OCI-LY7 (cell line): Measurements from ENCODE around the gene PFN2. TPM values are rescaled to one million over a fixed set of nuclear protein-coding genes. Genes with fewer than 3 reads are reported as not detected.

Experiments used
- BruUV-seq: library from RNA; stranded (reverse); fragments of 400-500 nt; replicated peaks from 2 replicates; lab custom pipeline; 2021; lab: Mats Ljungman, UMichigan
- CTCF ChIA-PET: fragments of 300-600 bp; sonication (Branson Sonifier 250); formaldehyde crosslinking; loops from one replicate; lab custom pipeline; 2022; ENCODE audit warnings: antibody characterized with exemption; ENCODE audit not compliant: unreplicated experiment; lab: Charles Lee
- POLR2A ChIA-PET: fragments of 300-600 bp; sonication (Branson Sonifier 250); formaldehyde crosslinking; loops from one replicate; lab custom pipeline; 2022; ENCODE audit warnings: antibody characterized with exemption; lab: Charles Lee
- DNase-seq: peaks from one replicate; pipeline ENCODE4 v3.0.0-alpha.2; 2015; ENCODE audit warnings: low spot score
- H2AFZ ChIP-seq: fragments of 200-600 bp; sonication (generic), shearing (Covaris generic); 2 replicates; pipeline ENCODE4 v1.6.1; 2014; ENCODE audit warnings: mild to moderate bottlenecking, antibody characterized with exemption, low read length, moderate library complexity
- H3K27ac ChIP-seq: fragments of 200-600 bp; sonication (generic); 2 replicates; pipeline ENCODE4 v1.5.1; 2014; ENCODE audit warnings: mixed run types, low read depth, mild to moderate bottlenecking, moderate library complexity, low read length, inconsistent platforms; ENCODE audit not compliant: poor library complexity, severe bottlenecking
- H3K36me3 ChIP-seq: fragments of 200-600 bp; sonication (generic); 2 replicates; pipeline ENCODE4 v1.6.1; 2014; ENCODE audit warnings: mild to moderate bottlenecking, antibody characterized with exemption, low read length, moderate library complexity, mixed read lengths; ENCODE audit not compliant: insufficient read depth
- H3K4me1 ChIP-seq: fragments of 200-600 bp; sonication (generic); 2 replicates; pipeline ENCODE4 v1.5.1; 2014; ENCODE audit warnings: mild to moderate bottlenecking, low read length; ENCODE audit not compliant: insufficient read depth, poor library complexity, severe bottlenecking
- H3K4me2 ChIP-seq: fragments of 200-600 bp; sonication (generic); 2 replicates; pipeline ENCODE4 v1.6.1; 2014; ENCODE audit warnings: mild to moderate bottlenecking, low read length
- H3K4me3 ChIP-seq: fragments of 200-600 bp; sonication (generic); 2 replicates; pipeline ENCODE4 v1.5.1; 2014; ENCODE audit warnings: mild to moderate bottlenecking, low read depth, low read length; ENCODE audit not compliant: poor library complexity, severe bottlenecking
- H3K79me2 ChIP-seq: fragments of 200-600 bp; sonication (generic); 2 replicates; pipeline ENCODE4 v1.6.1; 2016; ENCODE audit warnings: low read depth, mild to moderate bottlenecking, low read length, moderate library complexity, mixed read lengths; ENCODE audit not compliant: insufficient read depth
- H3K9me2 ChIP-seq: fragments of 200-600 bp; sonication (generic); 2 replicates; pipeline ENCODE4 v1.6.1; 2016; ENCODE audit warnings: mild to moderate bottlenecking, low read length, mixed read lengths; ENCODE audit not compliant: insufficient read depth
- H3K9me3 ChIP-seq: fragments of 200-600 bp; sonication (generic); 2 replicates; pipeline ENCODE4 v1.6.1; 2014; ENCODE audit warnings: mild to moderate bottlenecking, mixed run types, low read length, mixed read lengths
- H4K20me1 ChIP-seq: fragments of 200-600 bp; sonication (generic); 2 replicates; pipeline ENCODE4 v1.6.1; 2014; ENCODE audit warnings: mild to moderate bottlenecking, antibody characterized with exemption, low read length, moderate library complexity, mixed read lengths; ENCODE audit not compliant: insufficient read depth
- CTCF ChIP-seq: fragments of 200-600 bp; sonication (generic); conservative IDR thresholded peaks from 2 replicates; pipeline ENCODE4 v1.5.1; 2014; ENCODE audit warnings: mild to moderate bottlenecking, antibody characterized with exemption, low read length, moderate library complexity, mixed read lengths
- EZH2phosphoT487 ChIP-seq: fragments of 200-600 bp; sonication (generic); IDR thresholded peaks from 2 replicates; pipeline ENCODE4 v1.6.1; 2018; ENCODE audit warnings: low read depth, borderline replicate concordance, mild to moderate bottlenecking, mixed run types, antibody characterized with exemption, low read length, moderate library complexity, mixed read lengths
- intact Hi-C: fragments of 100-400 bp; cut with micrococcal nuclease; formaldehyde crosslinking; loops from one replicate; pipeline ENCODE4 v1.10.0; 2022; ENCODE audit not compliant: unreplicated experiment
- total RNA-seq, 2 experiments: library from RNA; depleted of rRNA in 1 of 2; stranded (reverse); fragments of >200 nt in 1 of 2; shearing (Covaris generic) in 1 of 2; gene quantifications; 2 replicates each; pipeline ENCODE4 v1.2.3, GENCODE V29; 2014 to 2022

The PFN2 gene
- total RNA-seq, 2 experiments from 2014 or later: 2.6 to 32.3 TPM

GRCh38 chr3:149933008-149933407, 37.7 kb downstream of the PFN2 start:
- no peaks in the 10 kb centered on the region for H4K20me1 ChIP-seq
- no peak overlapping the region for H3K4me2 ChIP-seq
- no peaks in the 10 kb centered on the region for H3K9me2 ChIP-seq
- CTCF ChIA-PET: no interaction called here
- H3K36me3 ChIP-seq: peaks cover 18% of the 10 kb centered on the region
- no peak overlapping the region for H3K27ac ChIP-seq
- POLR2A ChIA-PET: interaction anchor here (0.6 to 0.7 kb wide), 2 partner anchors 30 to 62 kb away, joined by 3 to 6 read pairs; no protein-coding TSS in a partner anchor
- no peak for DNase-seq
- no TSS peak for BruUV-seq
- peaks cover 10% of the 10 kb centered on the region; the same call in 1 of the 2 replicates for H3K9me3 ChIP-seq
- no peak overlapping the region for H2AFZ ChIP-seq
- TF ChIP-seq EZH2phosphoT487: no peak
- no peak for TF ChIP-seq CTCF
- intact Hi-C loops: no loop called here
- H3K4me1 ChIP-seq: no peaks in the 10 kb centered on the region
- H3K79me2 ChIP-seq: no peaks in the 10 kb centered on the region
- H3K4me3 ChIP-seq: no peak overlapping the region

- Histone ChIP-seq H3K79me2 (no peaks in the 10 kb centered on the region), H3K36me3 (peaks cover 20% of the 10 kb centered on the region), H3K9me3 (no peaks in the 10 kb centered on the region), H2AFZ (no peak overlapping the region), H3K4me1 (peaks cover 6% of the 10 kb centered on the region), H3K27ac (no peak overlapping the region), H3K4me3 (no peak overlapping the region), H3K4me2 (no peak overlapping the region), H4K20me1 (no peaks in the 10 kb centered on the region), H3K9me2 (no peaks in the 10 kb centered on the region)
- POLR2A ChIA-PET: interaction anchor here (0.6 kb wide), 1 partner anchor 167 kb away, joined by 3 read pairs; no protein-coding TSS in a partner anchor
- no TSS peak for BruUV-seq
- CTCF ChIA-PET: no interaction called here
- intact Hi-C loops: no loop called here
- TF ChIP-seq CTCF (no peak), EZH2phosphoT487 (no peak)
- no peak for DNase-seq
Measured at GRCh38 chr3:149920119-149920518, 50.6 kb downstream of the PFN2 start.

GRCh38 chr3:149919509-149919908, 51.2 kb downstream of the PFN2 start:
- Histone ChIP-seq H3K36me3 (peaks cover 21% of the 10 kb centered on the region), H3K27ac (no peak overlapping the region), H2AFZ (no peak overlapping the region), H3K9me2 (no peaks in the 10 kb centered on the region), H3K4me3 (no peak overlapping the region), H4K20me1 (no peaks in the 10 kb centered on the region), H3K4me1 (peaks cover 6% of the 10 kb centered on the region), H3K79me2 (no peaks in the 10 kb centered on the region), H3K4me2 (no peak overlapping the region), H3K9me3 (no peaks in the 10 kb centered on the region)
- ChIA-PET CTCF (no interaction called here), POLR2A (interaction anchor here (0.6 kb wide), 1 partner anchor 167 kb away, joined by 3 read pairs; no protein-coding TSS in a partner anchor)
- no TSS peak for BruUV-seq
- intact Hi-C loops: no loop called here
- TF ChIP-seq EZH2phosphoT487 (no peak), CTCF (no peak)
- no peak for DNase-seq
